Activated naive CD8-positive, alpha-beta T cell (primary cell): ENCODE results near the gene RSPRY1.
"Not testable (repeated sequence)": the region's sequence is repeated elsewhere in the genome, so short reads cannot be mapped to it uniquely, and the experiment has no call there.

Source experiments
- H3K27ac Mint-ChIP-seq: one replicate; pipeline ENCODE4 v1.8.0; 2021; ENCODE audit warnings: mixed read lengths
- H3K27me3 Mint-ChIP-seq: one replicate; pipeline ENCODE4 v1.8.0; 2021; ENCODE audit warnings: mixed read lengths
- H3K36me3 Mint-ChIP-seq: one replicate; pipeline ENCODE4 v1.8.0; 2021; ENCODE audit warnings: mixed read lengths
- H3K4me1 Mint-ChIP-seq: one replicate; pipeline ENCODE4 v1.8.0; 2021; ENCODE audit warnings: low read depth, mixed read lengths
- H3K4me3 Mint-ChIP-seq: one replicate; pipeline ENCODE4 v1.8.0; 2021; ENCODE audit warnings: mild to moderate bottlenecking, mixed read lengths
- H3K9me3 Mint-ChIP-seq: one replicate; pipeline ENCODE4 v1.8.0; 2021; ENCODE audit warnings: low read depth, mixed read lengths

RSPRY1 gene

DNA sequence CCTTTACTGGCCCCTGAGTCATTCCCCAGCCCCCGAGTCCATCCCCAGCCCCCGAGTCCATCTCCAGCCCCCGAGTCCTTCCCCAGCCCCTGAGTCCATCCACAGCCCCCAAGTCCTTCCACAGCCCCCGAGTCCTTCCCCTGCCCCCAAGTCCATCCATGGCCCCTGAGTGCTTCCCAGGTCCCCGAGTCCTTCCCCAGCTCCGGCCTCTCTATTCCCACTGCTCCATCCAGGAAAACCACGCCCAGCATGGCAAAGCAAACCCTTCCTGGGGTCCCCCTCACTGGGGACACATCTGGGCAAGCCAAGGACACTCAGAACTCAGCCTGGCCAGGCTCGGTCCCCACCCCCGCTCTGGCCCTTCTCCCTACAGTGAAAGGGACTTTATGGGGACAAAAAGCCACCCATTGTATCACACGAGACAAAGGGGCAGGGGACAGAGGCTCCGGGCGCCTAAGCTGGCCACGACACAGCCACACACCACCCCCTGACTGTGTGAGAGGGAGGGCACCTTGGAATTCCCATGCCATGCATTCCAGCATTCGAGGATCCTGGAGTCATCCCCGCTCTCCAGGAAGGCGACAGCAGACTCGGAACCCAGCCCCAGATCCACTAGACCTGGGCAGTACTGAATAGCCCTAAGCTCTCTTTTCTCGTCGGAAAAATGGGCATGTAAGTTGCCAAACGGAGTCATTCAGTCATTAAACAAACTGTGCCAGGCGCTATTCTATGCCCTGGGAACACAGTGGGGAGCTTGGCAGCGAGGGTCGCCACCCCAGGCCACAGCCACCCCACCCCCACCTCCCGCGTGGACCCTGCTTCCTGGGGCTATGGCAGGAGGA is 84.3 kb downstream of the RSPRY1 start:
- peaks cover 36% of the 10 kb centered on the region for H3K4me1 Mint-ChIP-seq
- H3K9me3 Mint-ChIP-seq, result no peaks in the 10 kb centered on the region
- H3K27ac Mint-ChIP-seq, result no peak overlapping the region
- H3K36me3 Mint-ChIP-seq, result no peaks in the 10 kb centered on the region
- H3K27me3 Mint-ChIP-seq, result no peaks in the 10 kb centered on the region
- H3K4me3 Mint-ChIP-seq, result no peak overlapping the region

DNA sequence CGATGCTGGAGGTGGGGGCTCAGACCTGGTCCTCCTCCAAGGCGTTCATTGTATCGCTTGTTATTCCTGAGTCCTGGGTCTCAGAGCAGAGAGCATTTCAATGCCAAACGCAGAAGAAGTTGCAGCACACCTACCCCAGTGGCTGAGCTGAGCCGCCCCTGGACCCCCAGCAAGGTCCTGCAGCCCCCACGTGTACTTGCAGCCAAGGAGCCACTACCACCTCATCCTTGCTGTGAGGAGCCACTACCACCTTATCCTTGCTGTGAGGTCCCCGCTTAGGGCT is 84.9 kb downstream of the RSPRY1 start:
- H3K27ac Mint-ChIP-seq, result no peak overlapping the region
- H3K27me3 Mint-ChIP-seq, result no peaks in the 10 kb centered on the region
- H3K4me1 Mint-ChIP-seq, result peaks cover 30% of the 10 kb centered on the region
- no peak overlapping the region for H3K4me3 Mint-ChIP-seq
- H3K9me3 Mint-ChIP-seq, result no peaks in the 10 kb centered on the region
- no peaks in the 10 kb centered on the region for H3K36me3 Mint-ChIP-seq

DNA sequence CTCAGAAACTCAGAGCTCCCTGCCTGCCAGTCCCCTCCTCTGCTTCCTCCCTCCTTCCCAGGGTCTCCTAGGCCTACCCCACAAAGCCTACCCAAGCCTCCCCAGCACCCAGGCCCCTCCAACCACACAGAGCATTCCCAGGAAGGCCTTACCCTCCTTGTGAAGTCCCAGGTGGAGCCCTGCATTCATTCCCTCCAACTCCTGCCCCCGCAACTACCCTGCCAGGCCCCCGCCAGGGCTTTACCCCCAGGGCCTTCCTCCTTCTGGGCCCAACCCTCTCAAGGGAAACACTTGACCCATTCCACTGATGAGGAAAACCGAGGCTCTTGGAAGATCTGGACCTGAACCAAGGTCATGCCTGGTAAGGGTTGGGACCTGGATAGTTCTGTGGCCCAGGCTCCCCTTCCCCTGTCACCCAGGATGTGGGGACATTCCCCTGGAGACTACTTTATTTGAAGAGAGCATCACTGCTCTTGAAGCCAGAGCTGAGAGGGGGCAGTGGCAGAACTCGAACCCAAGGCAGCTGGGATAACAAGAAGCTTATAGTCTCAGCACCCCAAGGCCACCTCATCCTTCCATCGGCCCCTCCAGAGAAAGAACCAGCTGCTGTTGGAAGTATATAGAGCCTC is 85.9 kb downstream of the RSPRY1 start:
- H3K36me3 Mint-ChIP-seq, result no peaks in the 10 kb centered on the region
- H3K4me1 Mint-ChIP-seq, result peaks cover 24% of the 10 kb centered on the region
- no peaks in the 10 kb centered on the region for H3K9me3 Mint-ChIP-seq
- H3K27ac Mint-ChIP-seq, result no peak overlapping the region
- no peaks in the 10 kb centered on the region for H3K27me3 Mint-ChIP-seq
- no peak overlapping the region for H3K4me3 Mint-ChIP-seq

DNA sequence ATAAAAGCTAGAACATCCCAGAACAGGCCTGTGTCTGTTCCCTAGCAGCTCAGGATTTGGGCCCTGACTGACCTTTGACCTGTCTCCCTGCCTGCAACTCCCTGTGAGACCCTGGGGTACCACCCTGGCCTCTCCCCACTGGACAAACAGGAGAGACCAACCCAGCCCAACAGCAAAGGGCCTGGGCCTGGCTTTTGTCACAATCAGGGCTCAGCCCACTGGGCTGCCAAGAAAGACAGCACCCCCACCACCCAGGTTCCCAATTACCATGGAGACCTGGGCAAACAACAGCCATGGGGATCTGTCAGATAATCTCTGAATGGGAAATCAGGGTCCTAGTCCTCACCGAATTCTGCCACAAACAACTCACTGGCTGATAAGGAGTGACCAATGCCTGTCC is 87.2 kb downstream of the RSPRY1 start:
- Mint-ChIP-seq H3K27ac (no peak overlapping the region), H3K27me3 (no peaks in the 10 kb centered on the region), H3K4me1 (peaks cover 26% of the 10 kb centered on the region), H3K4me3 (no peak overlapping the region), H3K9me3 (no peaks in the 10 kb centered on the region), H3K36me3 (no peaks in the 10 kb centered on the region)

DNA sequence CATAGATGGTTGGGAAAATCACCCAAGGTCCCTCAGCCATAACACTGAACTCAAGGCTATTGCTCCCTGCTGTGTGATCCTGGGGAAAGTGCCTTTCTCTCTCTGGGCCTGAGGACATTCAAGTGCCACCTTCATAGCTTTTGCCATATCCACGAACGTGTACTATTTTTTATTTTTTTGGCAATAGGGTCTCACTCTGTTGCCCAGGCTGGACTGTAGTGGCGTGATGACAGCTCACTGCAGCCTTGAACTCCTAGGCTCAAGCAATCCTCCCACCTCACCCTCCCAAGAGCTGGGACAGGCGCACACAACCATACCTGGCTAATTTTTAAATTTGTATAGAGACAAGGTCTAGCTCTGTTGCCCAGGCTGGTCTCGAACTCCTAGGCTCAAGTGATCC is 87.7 kb downstream of the RSPRY1 start:
- Mint-ChIP-seq H3K27ac (no peak overlapping the region), H3K9me3 (no peaks in the 10 kb centered on the region), H3K36me3 (no peaks in the 10 kb centered on the region), H3K27me3 (no peaks in the 10 kb centered on the region), H3K4me3 (no peak overlapping the region), H3K4me1 (peaks cover 26% of the 10 kb centered on the region)

DNA sequence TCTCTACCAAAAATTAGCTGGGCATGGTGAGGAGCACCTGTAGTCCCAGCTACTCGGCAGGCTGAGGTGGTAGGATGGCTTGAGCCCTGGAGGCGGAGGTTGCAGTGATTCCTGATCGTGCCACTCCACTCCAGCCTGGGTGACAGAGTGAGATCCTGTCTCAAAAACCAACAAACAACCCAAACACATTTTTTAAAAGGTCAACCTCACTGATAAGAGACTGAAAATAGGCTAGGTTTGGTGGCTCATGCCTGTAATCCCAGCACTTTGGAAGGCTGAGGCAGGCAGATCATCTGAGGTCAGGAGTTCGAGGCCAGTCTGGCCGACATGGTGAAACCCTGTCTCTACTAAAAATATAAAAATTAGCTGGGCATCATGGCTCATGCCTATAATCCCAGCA is 89.8 kb downstream of the RSPRY1 start:
- not testable (repeated sequence) for H3K27me3 Mint-ChIP-seq, H3K4me3 Mint-ChIP-seq, H3K36me3 Mint-ChIP-seq, H3K9me3 Mint-ChIP-seq, H3K27ac Mint-ChIP-seq
- peaks cover 28% of the 10 kb centered on the region for H3K4me1 Mint-ChIP-seq

DNA sequence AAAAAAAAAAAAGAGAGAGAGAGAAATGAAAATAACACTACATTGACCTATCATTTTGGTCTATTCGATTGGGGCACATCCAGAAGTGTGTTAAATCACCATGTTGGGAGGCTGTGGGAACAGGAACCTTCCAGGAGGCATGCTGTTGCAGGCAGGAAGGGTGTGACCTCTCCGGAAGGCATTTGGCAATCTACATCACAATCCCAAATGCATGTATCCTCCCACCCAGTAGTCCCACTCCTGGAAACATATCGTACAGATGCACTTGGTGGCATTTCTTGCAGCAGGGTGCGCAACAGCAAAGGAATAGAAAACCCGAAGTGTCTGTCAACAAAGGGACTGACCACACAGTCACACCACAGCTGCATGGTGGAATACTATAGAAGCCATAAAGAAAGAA is 90.5 kb downstream of the RSPRY1 start:
- H3K4me1 Mint-ChIP-seq, result peaks cover 28% of the 10 kb centered on the region
- H3K36me3 Mint-ChIP-seq, result no peaks in the 10 kb centered on the region
- no peaks in the 10 kb centered on the region for H3K9me3 Mint-ChIP-seq
- H3K4me3 Mint-ChIP-seq, result no peak overlapping the region
- H3K27me3 Mint-ChIP-seq, result no peaks in the 10 kb centered on the region
- H3K27ac Mint-ChIP-seq, result no peak overlapping the region

DNA sequence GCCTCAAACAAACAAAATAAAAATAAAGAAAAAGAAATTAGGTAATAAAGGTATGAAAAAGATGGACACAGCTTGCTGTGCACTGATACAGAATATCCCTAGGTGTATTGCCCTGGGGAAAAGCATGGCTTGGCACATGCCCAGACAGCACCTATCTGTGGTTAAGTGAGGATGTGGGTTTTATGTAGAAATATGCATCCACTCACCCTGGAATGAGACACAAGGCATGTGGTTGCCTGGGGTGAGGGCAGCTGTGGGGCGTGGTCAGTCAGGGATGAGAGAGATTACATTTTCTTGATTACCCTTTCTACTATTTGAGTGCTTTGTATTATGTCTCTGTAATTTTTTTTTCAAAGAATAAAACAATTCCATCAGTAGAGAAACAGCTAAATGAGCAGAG is 91.5 kb downstream of the RSPRY1 start:
- H3K36me3 Mint-ChIP-seq, result no peaks in the 10 kb centered on the region
- H3K9me3 Mint-ChIP-seq, result no peaks in the 10 kb centered on the region
- peak overlapping the region; percentile 55 for H3K27ac Mint-ChIP-seq
- peaks cover 28% of the 10 kb centered on the region for H3K4me1 Mint-ChIP-seq
- H3K4me3 Mint-ChIP-seq, result peak overlapping the region; percentile 19
- no peaks in the 10 kb centered on the region for H3K27me3 Mint-ChIP-seq

DNA sequence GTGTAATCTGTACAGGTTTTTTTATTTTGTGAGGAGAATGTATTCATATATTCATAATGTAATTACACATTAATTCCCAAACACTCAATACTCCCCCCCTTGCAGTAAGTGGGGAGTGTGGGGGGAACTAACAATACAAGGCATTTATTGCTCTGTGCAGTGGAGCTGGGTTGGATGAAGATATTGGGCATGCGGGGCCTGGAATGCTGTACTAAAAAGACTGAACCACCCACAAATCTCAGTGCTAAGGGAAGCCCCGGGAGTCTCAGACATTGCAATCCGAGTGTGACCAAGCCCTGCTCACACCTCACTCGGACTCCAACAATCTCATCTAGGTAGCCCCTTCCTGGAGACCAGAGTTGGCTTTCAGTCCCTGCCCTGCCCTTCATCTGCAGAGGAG is 92.4 kb downstream of the RSPRY1 start:
- Mint-ChIP-seq H3K27ac (no peak overlapping the region), H3K4me3 (no peak overlapping the region), H3K36me3 (no peaks in the 10 kb centered on the region), H3K9me3 (no peaks in the 10 kb centered on the region), H3K4me1 (peaks cover 31% of the 10 kb centered on the region), H3K27me3 (no peaks in the 10 kb centered on the region)

DNA sequence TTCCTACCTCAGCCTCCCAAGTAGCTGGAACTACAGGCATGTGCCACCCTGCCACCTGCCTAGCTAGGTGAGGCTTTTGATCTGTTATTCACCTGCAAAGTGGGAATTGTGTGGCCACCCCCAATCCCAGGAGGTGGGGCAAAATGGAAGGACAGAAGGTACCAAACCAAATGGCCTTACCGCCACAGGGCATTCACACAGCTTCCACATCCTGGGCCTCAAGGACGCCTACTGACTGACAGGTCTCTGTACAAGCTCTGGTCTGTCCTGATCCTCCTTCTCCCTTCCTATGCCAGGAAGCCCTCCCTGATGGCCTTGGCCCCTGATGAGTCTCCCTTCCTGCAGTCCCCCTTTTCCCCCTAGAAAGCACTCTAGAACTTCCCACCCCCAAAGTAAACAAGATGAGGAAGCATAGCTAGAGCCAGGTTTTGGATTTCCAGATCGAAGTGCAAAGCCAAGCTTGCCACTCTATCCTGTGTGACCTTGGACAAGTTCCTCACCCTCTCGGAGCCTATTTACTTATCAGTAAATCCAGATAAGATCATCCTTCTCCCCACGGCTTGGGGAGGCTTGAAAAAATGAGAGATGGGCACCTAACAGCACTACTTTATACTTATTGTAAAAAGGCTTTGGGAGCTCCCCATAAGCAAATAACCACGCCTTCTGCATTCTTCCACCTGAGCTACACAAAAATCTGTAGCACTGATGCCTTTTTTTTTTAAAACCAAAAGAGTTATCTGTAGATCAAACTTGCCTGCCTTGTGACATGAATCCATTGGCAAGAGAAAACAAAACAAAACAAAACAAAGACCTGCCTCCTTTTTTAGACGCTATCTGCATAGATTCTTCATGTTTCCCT is 93.9 kb downstream of the RSPRY1 start:
- Mint-ChIP-seq H3K4me1 (peaks cover 35% of the 10 kb centered on the region), H3K36me3 (no peaks in the 10 kb centered on the region), H3K4me3 (peak overlapping the region; percentile 10), H3K27me3 (no peaks in the 10 kb centered on the region), H3K27ac (no peak overlapping the region), H3K9me3 (no peaks in the 10 kb centered on the region)

DNA sequence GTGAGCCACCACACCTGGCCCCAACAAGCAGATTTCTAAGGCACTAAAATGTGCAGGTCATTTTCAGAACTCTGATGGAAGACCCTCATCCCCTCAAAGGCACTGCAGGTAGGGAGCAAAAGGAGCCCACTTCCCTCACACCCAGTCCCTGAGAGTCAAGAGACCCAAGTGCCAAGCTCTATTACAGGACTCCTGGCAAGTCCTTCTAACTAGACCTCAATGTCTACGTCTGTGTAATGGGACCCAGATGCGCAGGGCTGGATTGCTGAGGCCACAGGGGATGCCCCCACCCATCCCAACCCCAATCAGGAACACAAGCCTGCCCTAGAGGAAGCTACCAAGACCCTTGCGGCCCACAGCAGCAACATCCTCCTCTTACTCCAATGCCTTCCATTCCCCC is 95.7 kb downstream of the RSPRY1 start:
- no peak overlapping the region for H3K27ac Mint-ChIP-seq

DNA sequence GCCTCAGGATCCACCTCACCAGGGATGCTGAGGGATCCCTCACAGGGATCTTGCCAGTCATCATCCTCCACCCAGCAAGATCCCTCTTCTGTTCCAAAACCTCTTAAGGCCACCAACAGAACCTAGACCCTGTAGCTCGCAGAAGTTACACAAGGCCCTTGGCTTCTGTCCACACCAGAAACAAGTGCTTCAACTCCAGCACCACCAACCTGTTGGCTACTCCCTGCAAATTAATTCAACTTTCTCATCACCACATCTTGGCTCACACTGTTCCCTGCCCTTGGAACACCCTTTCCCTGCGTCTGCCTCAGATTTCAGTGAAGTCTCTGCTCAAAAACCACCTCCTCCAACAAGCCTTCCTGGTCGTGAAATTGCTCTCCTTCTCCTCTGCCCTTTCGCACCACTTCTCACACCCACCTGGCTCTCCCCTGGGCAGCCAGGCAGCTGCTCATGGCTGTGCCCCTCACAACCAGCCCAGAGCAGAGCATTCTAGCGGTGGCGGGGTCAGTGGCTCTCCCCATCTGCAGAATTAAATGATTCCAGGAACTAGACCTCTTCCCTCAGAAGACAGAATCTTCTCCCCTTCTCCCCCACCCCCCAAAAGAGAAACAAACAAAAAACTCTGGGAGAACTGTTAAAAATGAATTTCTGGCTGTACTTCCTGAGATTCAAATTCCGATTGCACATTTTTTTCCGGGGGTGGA is 96.5 kb downstream of the RSPRY1 start:
- Mint-ChIP-seq H3K4me1 (peaks cover 29% of the 10 kb centered on the region), H3K27me3 (no peaks in the 10 kb centered on the region)

More for the DNA sequence above, 95.7 kb downstream of the RSPRY1 start:
- H3K36me3 Mint-ChIP-seq, result no peaks in the 10 kb centered on the region
- H3K27me3 Mint-ChIP-seq, result no peaks in the 10 kb centered on the region
- H3K9me3 Mint-ChIP-seq, result no peaks in the 10 kb centered on the region
- peaks cover 37% of the 10 kb centered on the region for H3K4me1 Mint-ChIP-seq
- H3K4me3 Mint-ChIP-seq, result no peak overlapping the region

DNA sequence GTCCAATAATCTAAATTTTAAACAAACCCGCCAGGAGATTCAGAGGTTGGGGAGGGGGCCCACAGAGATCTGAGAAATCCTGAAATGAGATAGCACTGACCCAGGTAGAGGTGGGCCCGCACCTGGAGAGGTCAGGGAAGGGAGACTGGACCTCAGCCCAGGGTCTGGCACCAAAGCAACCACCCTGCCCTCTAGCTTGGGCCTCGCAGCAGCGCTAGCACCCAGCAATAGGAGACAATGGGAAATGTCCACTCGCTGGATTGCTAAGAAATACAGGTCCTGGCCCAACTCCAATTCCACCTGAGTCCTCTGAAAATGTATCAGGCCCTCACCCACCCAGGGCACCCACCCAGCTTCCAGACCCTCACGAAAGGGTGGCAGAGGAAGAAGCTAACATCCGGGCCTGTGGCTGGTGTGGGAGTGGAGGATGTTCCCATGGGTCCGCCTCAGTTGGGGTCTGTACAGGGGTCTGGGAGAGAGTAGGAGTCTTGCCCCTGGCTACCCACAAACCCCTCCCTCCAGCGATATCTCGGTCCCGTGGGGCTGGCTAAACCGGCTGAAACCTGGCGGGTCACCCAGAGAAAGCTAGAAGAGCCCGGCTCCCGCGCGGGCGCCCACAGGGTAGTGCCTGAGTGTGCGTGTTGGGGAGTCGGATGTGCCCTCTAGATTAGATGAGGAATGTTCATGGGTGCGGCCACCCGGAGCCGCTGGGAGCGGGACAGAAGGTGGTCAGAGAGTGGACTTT is 97.3 kb downstream of the RSPRY1 start:
- Mint-ChIP-seq H3K27ac (peak overlapping the region; percentile 50), H3K4me1 (peaks cover 21% of the 10 kb centered on the region), H3K36me3 (no peaks in the 10 kb centered on the region), H3K9me3 (no peaks in the 10 kb centered on the region), H3K4me3 (peak overlapping the region; percentile 83), H3K27me3 (no peaks in the 10 kb centered on the region)

More for the DNA sequence above, 96.5 kb downstream of the RSPRY1 start:
- Mint-ChIP-seq H3K27ac (no peak overlapping the region), H3K4me3 (peak overlapping the region; percentile 59), H3K9me3 (no peaks in the 10 kb centered on the region), H3K36me3 (no peaks in the 10 kb centered on the region)

DNA sequence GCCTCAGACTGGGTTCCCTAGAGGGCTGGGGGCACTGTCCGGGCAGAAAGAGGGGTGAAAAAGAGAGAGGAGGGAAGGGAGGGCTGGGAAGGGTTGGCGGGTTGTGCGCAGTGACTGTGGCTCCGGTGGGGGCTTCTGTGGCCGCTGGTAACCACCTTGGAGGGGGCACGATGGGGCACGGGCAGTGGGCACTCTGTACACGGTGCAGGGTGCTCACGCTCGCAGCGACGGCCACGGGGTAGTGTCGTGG is 97.8 kb downstream of the RSPRY1 start:
- Mint-ChIP-seq H3K4me3 (peak overlapping the region; percentile 83), H3K4me1 (peaks cover 17% of the 10 kb centered on the region), H3K36me3 (no peaks in the 10 kb centered on the region), H3K27ac (peak overlapping the region; percentile 50), H3K27me3 (no peaks in the 10 kb centered on the region), H3K9me3 (no peaks in the 10 kb centered on the region)
